Lung (tissue), 12 donors: ENCODE measurements around the gene ABLIM2. TPM values are rescaled to one million over a fixed set of nuclear protein-coding genes. Genes with fewer than 3 reads are reported as not detected.

Experiments
- ATAC-seq: fragments of 200-7000 bp; cut with Tn5 transposase; one replicate; pipeline ENCODE4 v1.9.1; 2020; ENCODE audit warnings: moderate number of reproducible peaks; ENCODE audit not compliant: insufficient read depth, low FRiP score
- DNase-seq, 3 donors: peaks; one replicate each; pipeline ENCODE4 v3.0.0-alpha.2; 2013 to 2017
- H3K27ac ChIP-seq, 2 donors: one replicate each; pipeline ENCODE4 v1.5.1; 2013; ENCODE audit warnings: mild to moderate bottlenecking in 2 of 2, moderate library complexity in 2 of 2, control low read depth in 1 of 2, inconsistent platforms in 1 of 2, low read depth in 1 of 2, low read length in 1 of 2
- H3K27me3 ChIP-seq, 3 donors: one replicate each; pipeline ENCODE4 v1.5.1; 2013; ENCODE audit warnings: low read length in 2 of 3; ENCODE audit not compliant: control insufficient read depth in 3 of 3, insufficient read depth in 3 of 3
- H3K36me3 ChIP-seq, 4 donors: one replicate each; pipeline ENCODE4 v1.5.1; 2013; ENCODE audit warnings: low read length in 4 of 4, mild to moderate bottlenecking in 1 of 4, moderate library complexity in 1 of 4; ENCODE audit not compliant: control insufficient read depth in 4 of 4, insufficient read depth in 4 of 4
- H3K4me1 ChIP-seq, 5 donors: one replicate each; pipeline ENCODE4 v1.5.1; 2013; ENCODE audit warnings: low read length in 5 of 5, mild to moderate bottlenecking in 2 of 5, moderate library complexity in 1 of 5; ENCODE audit not compliant: control insufficient read depth in 5 of 5, insufficient read depth in 5 of 5
- H3K4me3 ChIP-seq: one replicate; pipeline ENCODE4 v1.5.1; 2013; ENCODE audit warnings: mild to moderate bottlenecking, control low read depth, moderate library complexity
- H3K9ac ChIP-seq, 2 donors: one replicate each; pipeline ENCODE4 v1.5.1; 2013; ENCODE audit warnings: low read length in 2 of 2, control low read depth in 1 of 2; ENCODE audit not compliant: insufficient read depth in 1 of 2
- H3K9me3 ChIP-seq, 4 donors: one replicate each; pipeline ENCODE4 v1.5.1; 2013; ENCODE audit warnings: low read length in 3 of 4, mild to moderate bottlenecking in 1 of 4, moderate library complexity in 1 of 4; ENCODE audit not compliant: control insufficient read depth in 4 of 4, insufficient read depth in 3 of 4
- CTCF ChIP-seq: IDR thresholded peaks from 2 replicates; pipeline ENCODE4 v1.5.1; 2012; ENCODE audit warnings: mild to moderate bottlenecking; ENCODE audit errors: control extremely low read depth, extremely low read depth
- WGBS, 2 donors: extraction: QIAGEN DNeasy Blood & Tissue Kit; methylation state at CpG; one replicate each; pipeline ENCODE4 v1.1.7; 2013; 5-methylcytosine and 5-hydroxymethylcytosine counted together
- polyA plus RNA-seq, 2 donors: library from polyadenylated mRNA; stranded (reverse); fragments of 200-250 nt; gene quantifications; one replicate each; pipeline ENCODE4 v1.2.1, GENCODE V29; 2013
- total RNA-seq, 2 donors: library from RNA; depleted of rRNA in 1 of 2; stranded (reverse); fragments of >200 nt in 1 of 2; gene quantifications; one replicate each; pipeline ENCODE4 v1.2.1, GENCODE V29; 2014 to 2021
- donor health status: control.
- donor health status: control.
- donor health status: Bipolar disorder and iron deficiency.
- donor health status: healthy.
- donor health status: DM: yes; HTN: yes; CAD: no.

ABLIM2 gene
- total and polyA plus RNA-seq, 4 donors, result 1.7 to 10.9 (median 5.2) TPM

DNA sequence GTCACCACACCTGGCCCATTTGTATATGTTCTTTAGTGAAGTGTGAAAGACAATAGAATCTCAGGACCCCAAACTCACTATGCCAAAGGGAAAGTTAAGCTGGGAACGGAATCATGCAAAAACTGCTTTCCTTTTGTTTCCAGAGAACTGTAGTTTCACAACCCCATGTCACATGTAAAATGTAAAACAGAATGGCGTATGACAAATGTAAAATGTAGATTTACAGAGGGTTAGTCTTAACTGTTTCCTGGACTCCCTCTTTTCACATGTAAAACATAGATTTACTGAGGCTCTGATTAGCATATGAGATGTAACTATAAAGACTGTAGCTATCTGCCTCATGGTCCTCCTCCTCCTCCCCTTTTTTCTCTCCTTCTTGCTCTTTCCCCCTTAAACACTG is 66.3 kb downstream of the ABLIM2 start:
- ATAC-seq, result no peak
- Histone ChIP-seq H3K9me3 (no peaks in the 10 kb centered on the region), H3K4me1 (peaks cover 0 to 3% (median 0%) of the 10 kb centered on the region in 5 donors), H3K27ac (no peak overlapping the region), H3K36me3 (no peaks in the 10 kb centered on the region), H3K27me3 (no peaks in the 10 kb centered on the region), H3K4me3 (no peak overlapping the region), H3K9ac (no peak overlapping the region)
- no peak for DNase-seq
- 93 to 97% methylated on average over 2 of the region's 2 CpGs for WGBS, 2 donors
- no peak for TF ChIP-seq CTCF

DNA sequence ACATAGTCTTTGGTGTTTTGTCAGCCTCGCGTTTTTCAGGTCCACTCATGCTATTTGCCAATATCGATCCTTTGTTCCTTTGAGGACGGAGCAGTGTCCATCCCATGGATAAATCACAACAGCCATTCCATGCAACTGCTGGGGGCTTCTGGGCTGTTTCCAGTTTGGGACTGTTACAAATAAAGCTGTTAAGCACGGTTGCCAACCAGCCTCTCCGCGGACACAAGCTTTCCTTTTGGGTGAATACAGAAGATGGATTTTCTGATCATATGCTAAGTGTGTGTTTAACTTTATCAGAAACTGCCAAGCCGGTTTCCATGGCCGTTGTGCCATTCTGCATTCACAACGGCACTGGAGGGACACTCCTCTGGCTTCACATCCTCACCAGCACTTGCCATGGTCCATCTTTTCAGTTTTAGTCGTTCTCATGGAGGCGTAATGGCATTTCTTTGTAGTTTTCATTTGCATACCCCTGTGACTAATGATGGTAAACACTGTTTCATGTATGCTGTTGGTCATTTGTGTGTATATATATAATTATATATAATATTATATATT is 67.8 kb downstream of the ABLIM2 start:
- Histone ChIP-seq H3K9ac (no peak overlapping the region), H3K27ac (no peak overlapping the region), H3K27me3 (no peaks in the 10 kb centered on the region), H3K36me3 (no peaks in the 10 kb centered on the region), H3K4me3 (no peak overlapping the region), H3K4me1 (peaks cover 0 to 3% (median 0%) of the 10 kb centered on the region in 5 donors), H3K9me3 (no peaks in the 10 kb centered on the region)
- ATAC-seq (no peak), DNase-seq (no peak)
- 74 to 83% methylated on average over 12 of the region's 12 CpGs for WGBS, 2 donors
- TF ChIP-seq CTCF, result no peak

DNA sequence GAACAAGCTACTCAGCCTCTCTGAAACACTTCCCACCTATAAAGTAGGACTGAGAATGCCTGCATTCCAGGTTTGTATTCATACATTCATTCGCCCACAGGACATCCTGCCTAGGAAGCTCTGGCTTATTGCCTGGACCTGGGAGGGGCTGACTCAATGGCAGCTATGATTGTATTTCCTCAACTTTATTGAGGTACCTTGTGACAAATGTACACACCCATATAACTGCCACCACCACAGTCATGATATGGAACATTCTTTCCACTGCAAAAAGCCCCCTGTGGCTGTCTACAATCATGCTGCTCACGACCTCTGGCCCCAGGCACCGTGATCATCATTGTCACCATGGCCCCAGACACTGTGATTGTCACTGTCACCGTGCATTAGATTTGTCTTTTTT is 68.3 kb downstream of the ABLIM2 start:
- Histone ChIP-seq H3K4me1 (peaks cover 0 to 3% (median 0%) of the 10 kb centered on the region in 5 donors), H3K9ac (no peak overlapping the region), H3K36me3 (no peaks in the 10 kb centered on the region), H3K9me3 (no peaks in the 10 kb centered on the region), H3K27ac (no peak overlapping the region), H3K27me3 (no peaks in the 10 kb centered on the region), H3K4me3 (no peak overlapping the region)
- no peak for ATAC-seq
- 51 to 62% methylated on average over 4 of the region's 4 CpGs for whole genome bisulfite sequencing, 2 donors
- peak in 1 of 3 donors; percentile 60 for DNase-seq
- TF ChIP-seq CTCF, result no peak

DNA sequence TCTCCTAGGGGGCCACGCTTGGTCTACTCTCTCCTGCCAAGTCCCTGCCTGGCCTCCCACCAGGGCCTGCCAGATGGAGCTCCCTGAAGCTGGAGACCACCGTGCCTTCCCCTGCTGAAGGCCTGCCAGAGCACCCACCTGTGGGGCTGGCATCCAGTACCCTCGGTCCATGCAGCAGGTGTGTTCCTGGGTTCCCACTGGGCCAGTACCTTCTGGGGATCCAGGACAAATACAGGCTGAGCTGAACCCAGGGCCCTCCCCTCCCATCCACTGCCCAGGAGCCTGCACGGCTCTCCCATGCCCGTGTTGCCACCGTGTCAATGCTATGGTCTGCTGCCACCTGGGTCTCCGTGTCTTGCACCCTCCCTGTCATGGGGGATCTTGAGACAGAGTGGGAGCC is 68.8 kb downstream of the ABLIM2 start:
- no peaks in the 10 kb centered on the region for H3K27me3 ChIP-seq
- H3K27ac ChIP-seq, result no peak overlapping the region
- H3K9me3 ChIP-seq, result no peaks in the 10 kb centered on the region
- no peak for DNase-seq
- TF ChIP-seq CTCF, result no peak
- no peak for ATAC-seq
- H3K36me3 ChIP-seq, result no peaks in the 10 kb centered on the region
- no peak overlapping the region for H3K4me3 ChIP-seq
- H3K9ac ChIP-seq, result no peak overlapping the region
- peaks cover 0 to 3% (median 0%) of the 10 kb centered on the region in 5 donors for H3K4me1 ChIP-seq
- WGBS, 2 donors, result 81 to 85% methylated on average over 7 of the region's 7 CpGs
